ENCODE results near the gene PTX4.

Gene PTX4

DNA sequence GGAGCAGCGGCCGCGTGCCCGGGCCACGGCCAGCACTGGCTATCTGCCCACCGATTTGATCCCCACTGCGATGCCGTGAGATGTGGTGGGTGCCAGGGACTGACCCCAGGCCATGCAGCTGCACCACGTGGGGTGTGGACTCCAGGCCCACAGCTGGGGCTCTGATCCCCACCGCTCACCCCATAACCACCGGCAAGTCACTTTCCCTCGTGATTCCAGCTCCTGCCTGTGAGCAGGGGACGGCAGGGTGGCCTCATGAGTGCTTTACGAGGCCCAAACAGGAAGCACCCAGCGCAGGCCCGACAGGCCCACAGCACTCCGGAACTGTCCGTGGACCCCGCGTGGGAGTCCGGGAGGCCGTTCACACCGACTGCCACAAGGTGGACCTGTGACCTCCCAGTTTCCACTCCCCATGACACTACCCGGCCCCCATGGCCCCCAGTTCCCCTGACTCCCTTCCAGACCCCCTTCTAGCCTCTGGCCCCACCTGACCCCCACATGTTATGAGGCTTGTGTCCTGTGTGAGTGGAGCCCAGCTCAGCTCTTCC, 616 bp downstream of the PTX4 start:
- DNase-seq: no peak
- no peak overlapping the region for H3K9ac ChIP-seq (ENCODE audit: low read length)
- no peaks in the 10 kb centered on the region for H4K20me1 ChIP-seq (ENCODE audit: insufficient read depth, low read length)
- H3K79me2 ChIP-seq (ENCODE audit: low read length): no peaks in the 10 kb centered on the region
- no peak overlapping the region for H3K4me2 ChIP-seq (ENCODE audit: low read depth, low read length)
- H3K4me1 ChIP-seq (ENCODE audit: low read length): peaks cover 5% of the 10 kb centered on the region; the same call in 1 of the 2 replicates
- H3K27ac ChIP-seq (ENCODE audit: low read length): no peak overlapping the region
- no peaks in the 10 kb centered on the region for H3K36me3 ChIP-seq (replicated peaks; ENCODE audit: insufficient read depth, low read length)
- H3K9me2 ChIP-seq (replicated peaks; ENCODE audit: insufficient read depth, low read length): no peaks in the 10 kb centered on the region
- no peaks in the 10 kb centered on the region for H3K9me3 ChIP-seq (replicated peaks; ENCODE audit: insufficient read depth, low read length)
- H3K4me3 ChIP-seq (ENCODE audit: low read length): no peak overlapping the region
- peaks cover 70% of the 10 kb centered on the region for H3K27me3 ChIP-seq (replicated peaks; ENCODE audit: insufficient read depth, low read length)
- H3F3A ChIP-seq (ENCODE audit: insufficient read depth, low read length): no peaks in the 10 kb centered on the region
- no peak for TF ChIP-seq EZH2phosphoT487 (IDR thresholded peaks at IDR 0.05; ENCODE audit: low read length)
- TF ChIP-seq, protein P1, sequence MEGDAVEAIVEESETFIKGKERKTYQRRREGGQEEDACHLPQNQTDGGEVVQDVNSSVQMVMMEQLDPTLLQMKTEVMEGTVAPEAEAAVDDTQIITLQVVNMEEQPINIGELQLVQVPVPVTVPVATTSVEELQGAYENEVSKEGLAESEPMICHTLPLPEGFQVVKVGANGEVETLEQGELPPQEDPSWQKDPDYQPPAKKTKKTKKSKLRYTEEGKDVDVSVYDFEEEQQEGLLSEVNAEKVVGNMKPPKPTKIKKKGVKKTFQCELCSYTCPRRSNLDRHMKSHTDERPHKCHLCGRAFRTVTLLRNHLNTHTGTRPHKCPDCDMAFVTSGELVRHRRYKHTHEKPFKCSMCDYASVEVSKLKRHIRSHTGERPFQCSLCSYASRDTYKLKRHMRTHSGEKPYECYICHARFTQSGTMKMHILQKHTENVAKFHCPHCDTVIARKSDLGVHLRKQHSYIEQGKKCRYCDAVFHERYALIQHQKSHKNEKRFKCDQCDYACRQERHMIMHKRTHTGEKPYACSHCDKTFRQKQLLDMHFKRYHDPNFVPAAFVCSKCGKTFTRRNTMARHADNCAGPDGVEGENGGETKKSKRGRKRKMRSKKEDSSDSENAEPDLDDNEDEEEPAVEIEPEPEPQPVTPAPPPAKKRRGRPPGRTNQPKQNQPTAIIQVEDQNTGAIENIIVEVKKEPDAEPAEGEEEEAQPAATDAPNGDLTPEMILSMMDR (IDR thresholded peaks at IDR 0.05; ENCODE audit: low read length): no peak
- TF ChIP-seq EZH2 (optimal IDR thresholded peaks at IDR 0.05; ENCODE audit: low read depth, low read length): no peak
- no peak overlapping the region for H2AFZ ChIP-seq (ENCODE audit: low read length)

DNA sequence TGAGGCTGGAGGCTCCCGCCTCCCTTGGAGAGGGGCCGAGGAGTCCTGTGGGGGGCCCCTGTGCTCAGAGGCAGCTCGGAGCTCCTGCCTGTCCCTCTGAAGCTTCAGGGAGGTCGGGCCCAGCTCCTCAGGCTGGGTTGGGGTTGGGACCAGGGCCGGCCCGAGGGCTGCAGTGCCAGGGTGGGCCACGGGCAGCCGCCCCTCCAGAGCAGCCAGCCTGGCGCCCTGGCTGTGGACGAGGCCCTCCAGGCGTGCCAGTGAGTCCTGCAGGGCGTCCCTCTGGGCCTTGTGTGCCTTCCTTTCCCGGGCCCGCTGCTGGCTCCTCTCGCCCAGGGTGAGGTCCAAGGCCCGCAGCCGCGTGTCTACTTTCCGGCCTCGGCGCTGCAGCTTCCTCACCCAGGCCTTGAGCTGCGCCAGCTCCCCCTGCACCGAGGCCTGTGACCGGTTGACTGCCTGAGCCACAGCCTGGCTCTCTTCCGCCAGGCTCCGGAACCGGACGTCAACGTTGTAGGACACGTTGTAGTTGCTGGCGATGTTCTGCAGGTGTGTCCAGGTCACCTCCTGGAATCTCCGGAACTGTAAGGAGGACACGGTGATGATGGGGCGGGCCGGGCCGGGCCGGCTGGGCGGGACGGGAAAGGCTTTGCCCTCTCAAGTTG, 1.2 kb downstream of the PTX4 start:
- no peaks in the 10 kb centered on the region for H3F3A ChIP-seq (ENCODE audit: insufficient read depth, low read length)
- H3K4me3 ChIP-seq (ENCODE audit: low read length): no peak overlapping the region
- no peaks in the 10 kb centered on the region for H3K79me2 ChIP-seq (ENCODE audit: low read length)
- H3K9me3 ChIP-seq (replicated peaks; ENCODE audit: insufficient read depth, low read length): no peaks in the 10 kb centered on the region
- no peak overlapping the region for H3K27ac ChIP-seq (ENCODE audit: low read length)
- H2AFZ ChIP-seq (ENCODE audit: low read length): no peak overlapping the region
- H3K9ac ChIP-seq (ENCODE audit: low read length): no peak overlapping the region
- peaks cover 71% of the 10 kb centered on the region for H3K27me3 ChIP-seq (replicated peaks; ENCODE audit: insufficient read depth, low read length)
- no peak for TF ChIP-seq EZH2 (optimal IDR thresholded peaks at IDR 0.05; ENCODE audit: low read depth, low read length)
- TF ChIP-seq, protein P1 (IDR thresholded peaks at IDR 0.05; ENCODE audit: low read length): no peak
- TF ChIP-seq EZH2phosphoT487 (IDR thresholded peaks at IDR 0.05; ENCODE audit: low read length): no peak
- H3K4me1 ChIP-seq (ENCODE audit: low read length): peaks cover under 1% of the 10 kb centered on the region; the same call in 1 of the 2 replicates
- no peaks in the 10 kb centered on the region for H3K36me3 ChIP-seq (replicated peaks; ENCODE audit: insufficient read depth, low read length)
- no peak for DNase-seq
- H3K9me2 ChIP-seq (replicated peaks; ENCODE audit: insufficient read depth, low read length): no peaks in the 10 kb centered on the region
- no peaks in the 10 kb centered on the region for H4K20me1 ChIP-seq (ENCODE audit: insufficient read depth, low read length)
- no peak overlapping the region for H3K4me2 ChIP-seq (ENCODE audit: low read depth, low read length)

DNA sequence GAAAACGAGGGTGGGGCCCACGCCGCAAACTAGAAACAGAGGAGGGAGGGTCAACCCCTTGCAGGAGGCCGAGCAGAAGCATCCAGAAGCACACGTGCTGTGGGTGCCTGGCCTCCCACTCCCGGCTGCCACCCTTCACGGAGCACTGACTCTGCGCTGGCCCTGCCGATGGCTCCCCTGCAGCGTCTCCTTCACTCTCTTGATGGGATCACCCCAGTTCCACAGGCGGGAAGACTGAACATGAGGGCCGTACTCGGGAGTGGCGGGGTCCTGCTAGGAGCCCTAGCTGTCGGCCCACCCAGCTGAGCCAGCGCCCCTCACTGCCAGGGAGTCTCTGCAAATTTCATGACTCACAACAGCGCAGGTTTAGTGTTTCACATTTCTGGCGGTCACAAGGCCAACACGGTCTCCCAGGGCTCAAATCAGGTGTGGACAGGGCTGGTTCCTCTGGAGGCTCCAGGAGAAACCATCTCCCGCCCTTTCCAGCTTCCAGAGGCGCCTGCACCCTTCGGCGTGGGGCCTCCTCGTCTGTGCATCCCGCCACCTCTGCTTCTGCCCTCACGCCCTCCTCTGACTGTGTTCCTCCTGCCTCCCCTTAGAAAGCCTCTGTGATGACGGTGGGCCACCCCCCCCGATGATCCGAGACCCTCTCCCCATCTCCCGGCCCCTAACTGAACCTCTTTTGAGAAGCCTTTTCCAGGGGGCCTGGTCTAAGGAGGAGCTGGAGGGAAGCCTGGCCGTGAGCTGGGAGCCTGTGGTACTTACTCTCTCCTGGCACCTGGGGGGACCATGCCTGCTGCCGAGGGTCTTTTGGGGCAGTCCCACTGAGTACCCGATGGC, 2.0 kb downstream of the PTX4 start:
- no peak overlapping the region for H3K4me2 ChIP-seq (ENCODE audit: low read depth, low read length)
- no peaks in the 10 kb centered on the region for H3K9me2 ChIP-seq (replicated peaks; ENCODE audit: insufficient read depth, low read length)
- no peaks in the 10 kb centered on the region for H3K79me2 ChIP-seq (ENCODE audit: low read length)
- no peaks in the 10 kb centered on the region for H3K4me1 ChIP-seq (ENCODE audit: low read length)
- TF ChIP-seq, protein P1 (IDR thresholded peaks at IDR 0.05; ENCODE audit: low read length): no peak
- TF ChIP-seq EZH2phosphoT487 (IDR thresholded peaks at IDR 0.05; ENCODE audit: low read length) (no peak), EZH2 (optimal IDR thresholded peaks at IDR 0.05; ENCODE audit: low read depth, low read length) (no peak)
- no peaks in the 10 kb centered on the region for H3F3A ChIP-seq (ENCODE audit: insufficient read depth, low read length)
- H4K20me1 ChIP-seq (ENCODE audit: insufficient read depth, low read length): no peaks in the 10 kb centered on the region
- H3K27ac ChIP-seq (ENCODE audit: low read length): no peak overlapping the region
- no peak overlapping the region for H3K4me3 ChIP-seq (ENCODE audit: low read length)
- no peak overlapping the region for H3K9ac ChIP-seq (ENCODE audit: low read length)
- no peak overlapping the region for H2AFZ ChIP-seq (ENCODE audit: low read length)
- no peaks in the 10 kb centered on the region for H3K36me3 ChIP-seq (replicated peaks; ENCODE audit: insufficient read depth, low read length)
- no peaks in the 10 kb centered on the region for H3K9me3 ChIP-seq (replicated peaks; ENCODE audit: insufficient read depth, low read length)
- no peak for DNase-seq
- H3K27me3 ChIP-seq (replicated peaks; ENCODE audit: insufficient read depth, low read length): peaks cover 76% of the 10 kb centered on the region

Measured in MM.1S (cell line).